ENCODE results near the gene CRY1. TPM values are rescaled to one million over a fixed set of nuclear protein-coding genes. Genes with fewer than 3 reads are reported as not detected.
"Not testable (repeated sequence)": the region's sequence is repeated elsewhere in the genome, so short reads cannot be mapped to it uniquely, and the experiment has no call there.

The CRY1 gene
- total RNA-seq, 1 donor from 2014 or later, result 16.9 TPM

DNA sequence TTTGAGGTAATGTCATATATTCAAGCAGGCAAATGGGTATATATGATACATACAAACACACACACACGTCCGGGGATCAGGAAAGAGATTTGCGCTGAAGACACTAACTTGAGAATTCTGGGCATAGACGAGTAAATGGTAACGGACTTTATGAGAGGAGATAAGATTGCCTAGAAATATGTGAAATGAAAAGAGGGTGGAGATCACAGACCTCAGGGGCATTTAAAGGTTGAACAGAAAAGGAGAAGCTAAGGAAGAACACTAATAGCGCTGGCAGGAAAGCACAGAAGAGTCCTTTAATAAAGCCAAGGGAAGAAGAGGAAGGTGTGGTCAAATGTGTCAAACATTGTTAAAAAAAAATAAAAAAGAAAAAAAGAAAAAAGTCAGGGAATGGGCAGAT lies 13.1 kb downstream of the CRY1 start:
- intact Hi-C loops (cut with DNase I), result no loop called here
- no peaks in the 10 kb centered on the region for H3K36me3 ChIP-seq
- H3K4me3 ChIP-seq, result no peak overlapping the region
- no peaks in the 10 kb centered on the region for H3K27me3 ChIP-seq
- TF ChIP-seq, protein P1, sequence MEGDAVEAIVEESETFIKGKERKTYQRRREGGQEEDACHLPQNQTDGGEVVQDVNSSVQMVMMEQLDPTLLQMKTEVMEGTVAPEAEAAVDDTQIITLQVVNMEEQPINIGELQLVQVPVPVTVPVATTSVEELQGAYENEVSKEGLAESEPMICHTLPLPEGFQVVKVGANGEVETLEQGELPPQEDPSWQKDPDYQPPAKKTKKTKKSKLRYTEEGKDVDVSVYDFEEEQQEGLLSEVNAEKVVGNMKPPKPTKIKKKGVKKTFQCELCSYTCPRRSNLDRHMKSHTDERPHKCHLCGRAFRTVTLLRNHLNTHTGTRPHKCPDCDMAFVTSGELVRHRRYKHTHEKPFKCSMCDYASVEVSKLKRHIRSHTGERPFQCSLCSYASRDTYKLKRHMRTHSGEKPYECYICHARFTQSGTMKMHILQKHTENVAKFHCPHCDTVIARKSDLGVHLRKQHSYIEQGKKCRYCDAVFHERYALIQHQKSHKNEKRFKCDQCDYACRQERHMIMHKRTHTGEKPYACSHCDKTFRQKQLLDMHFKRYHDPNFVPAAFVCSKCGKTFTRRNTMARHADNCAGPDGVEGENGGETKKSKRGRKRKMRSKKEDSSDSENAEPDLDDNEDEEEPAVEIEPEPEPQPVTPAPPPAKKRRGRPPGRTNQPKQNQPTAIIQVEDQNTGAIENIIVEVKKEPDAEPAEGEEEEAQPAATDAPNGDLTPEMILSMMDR (IDR thresholded peaks at IDR 0.05), result no peak
- peaks cover 14% of the 10 kb centered on the region for H3K4me1 ChIP-seq
- H3K9me3 ChIP-seq, result no peaks in the 10 kb centered on the region
- H3K27ac ChIP-seq, result no peak overlapping the region
- no peak for ATAC-seq
- DNase-seq, result no peak

DNA sequence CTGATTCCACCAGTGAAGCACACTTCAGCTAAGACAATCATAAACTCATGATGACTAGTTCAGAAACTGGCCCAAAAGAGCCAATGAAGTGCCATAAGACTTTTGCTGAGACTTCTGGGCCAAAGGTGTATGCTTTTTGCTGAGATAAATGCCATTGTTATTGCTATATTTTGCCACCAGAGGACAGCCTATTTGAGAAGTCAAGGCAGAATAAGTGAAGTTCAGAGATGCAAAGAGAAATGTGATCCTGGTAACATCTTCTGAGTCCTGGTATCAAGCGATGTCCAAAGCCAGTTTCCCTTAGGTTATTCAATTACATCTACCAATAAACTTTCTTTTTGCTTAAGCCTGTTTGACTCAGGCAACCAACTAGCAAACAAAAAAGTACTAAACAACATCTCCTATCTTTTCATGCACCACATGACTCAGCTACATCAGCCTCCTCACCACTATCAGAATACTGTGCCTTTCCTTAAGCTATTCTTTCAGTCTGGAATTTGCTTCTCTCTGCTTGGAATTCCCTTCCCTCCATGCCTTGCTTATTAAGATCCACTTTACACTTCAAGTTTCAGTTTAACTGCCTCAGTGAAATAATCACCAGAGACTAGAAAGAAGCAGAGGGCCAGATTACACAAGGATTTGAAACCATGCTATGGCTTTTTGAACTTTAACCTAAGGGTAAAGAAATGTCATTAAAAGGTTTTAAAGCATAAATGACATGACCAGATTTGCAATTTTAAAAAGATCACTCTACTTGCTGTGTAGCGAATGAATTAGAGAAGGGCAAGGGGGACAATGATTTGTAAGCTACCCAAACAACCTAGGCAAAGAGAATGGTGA lies 14.0 kb downstream of the CRY1 start:
- Histone ChIP-seq H3K27me3 (no peaks in the 10 kb centered on the region), H3K27ac (no peak overlapping the region)
- ATAC-seq, result peak; percentile 26

DNA sequence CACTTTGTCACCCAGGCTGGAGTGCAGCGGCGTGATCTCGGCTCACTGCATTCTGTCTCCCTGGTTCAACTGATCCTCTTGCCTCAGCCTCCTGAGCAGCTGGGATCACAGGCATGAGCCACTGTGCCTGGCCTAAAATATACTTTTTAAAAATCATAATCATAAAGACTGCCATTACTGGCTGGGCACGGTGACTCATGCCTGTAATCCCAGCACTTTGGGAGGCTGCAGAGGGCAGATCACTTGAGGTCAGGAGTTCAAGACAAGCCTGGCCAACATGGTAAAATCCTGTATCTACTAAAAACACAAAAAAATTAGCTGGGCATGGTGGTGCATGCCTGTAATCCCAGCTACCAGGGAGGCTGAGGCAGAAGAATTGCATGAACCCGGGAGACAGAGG lies 20.1 kb downstream of the CRY1 start:
- H3K27ac ChIP-seq; H3K36me3 ChIP-seq; H3K27me3 ChIP-seq; ATAC-seq; DNase-seq; H3K4me1 ChIP-seq; H3K4me3 ChIP-seq; intact Hi-C loops (cut with DNase I); H3K9me3 ChIP-seq: not testable (repeated sequence)

More for the DNA sequence above, 14.0 kb downstream of the CRY1 start:
- no peak overlapping the region for H3K4me3 ChIP-seq
- peaks cover 14% of the 10 kb centered on the region for H3K4me1 ChIP-seq
- no peak for DNase-seq
- no peaks in the 10 kb centered on the region for H3K36me3 ChIP-seq
- TF ChIP-seq, protein P1 (IDR thresholded peaks at IDR 0.05), result peak; percentile 47
- H3K9me3 ChIP-seq, result no peaks in the 10 kb centered on the region
- intact Hi-C loops (cut with DNase I), result no loop called here

DNA sequence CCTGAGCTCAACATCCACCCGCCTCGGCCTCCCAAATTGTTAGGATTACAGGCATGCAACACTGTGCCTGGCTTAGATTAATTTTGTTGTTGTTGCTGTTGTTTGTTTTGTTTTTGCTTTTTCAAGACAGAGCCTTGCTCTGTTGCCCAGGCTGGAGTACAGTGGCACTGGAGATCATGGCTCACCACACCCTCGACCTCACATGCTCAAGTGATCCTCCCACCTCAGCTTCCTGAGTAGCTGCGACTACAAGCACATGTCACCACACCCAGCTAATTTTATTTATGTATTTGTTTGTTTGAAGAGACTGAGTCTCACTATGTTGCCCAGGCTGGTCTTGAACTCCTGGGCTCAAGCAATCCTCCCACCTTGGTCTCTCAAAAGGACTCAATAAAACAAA lies 26.7 kb downstream of the CRY1 start:
- H3K27me3 ChIP-seq, result no peaks in the 10 kb centered on the region
- TF ChIP-seq, protein P1 (IDR thresholded peaks at IDR 0.05), result no peak
- H3K9me3 ChIP-seq, result no peaks in the 10 kb centered on the region
- no peaks in the 10 kb centered on the region for H3K4me1 ChIP-seq
- no peak overlapping the region for H3K27ac ChIP-seq
- no peaks in the 10 kb centered on the region for H3K36me3 ChIP-seq
- ATAC-seq (no peak), DNase-seq (no peak)
- intact Hi-C loops (cut with DNase I), result no loop called here
- no peak overlapping the region for H3K4me3 ChIP-seq

DNA sequence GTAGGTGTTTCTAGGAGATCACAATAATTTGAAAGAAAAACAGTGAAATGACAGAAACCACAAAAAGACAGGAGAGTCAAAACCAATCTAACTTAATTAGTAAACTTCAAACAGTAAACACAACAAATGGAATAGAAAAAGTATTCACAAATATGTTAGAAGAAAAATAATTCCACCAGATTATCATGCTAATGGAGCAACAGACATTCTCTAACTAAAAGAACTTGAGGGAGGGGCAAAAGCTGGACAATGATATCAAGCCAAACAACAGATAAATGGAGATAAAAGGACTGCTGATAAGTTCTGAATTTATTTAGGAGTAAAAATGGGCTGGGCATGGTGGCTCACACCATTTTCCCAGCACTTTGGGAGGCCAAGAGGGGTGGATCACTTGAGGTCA lies 28.7 kb downstream of the CRY1 start:
- Histone ChIP-seq H3K4me1 (no peaks in the 10 kb centered on the region), H3K36me3 (no peaks in the 10 kb centered on the region), H3K4me3 (no peak overlapping the region), H3K9me3 (no peaks in the 10 kb centered on the region), H3K27me3 (no peaks in the 10 kb centered on the region), H3K27ac (no peak overlapping the region)
- ATAC-seq (no peak), DNase-seq (no peak)
- intact Hi-C loops (cut with DNase I), result no loop called here
- TF ChIP-seq, protein P1 (IDR thresholded peaks at IDR 0.05), result no peak

DNA sequence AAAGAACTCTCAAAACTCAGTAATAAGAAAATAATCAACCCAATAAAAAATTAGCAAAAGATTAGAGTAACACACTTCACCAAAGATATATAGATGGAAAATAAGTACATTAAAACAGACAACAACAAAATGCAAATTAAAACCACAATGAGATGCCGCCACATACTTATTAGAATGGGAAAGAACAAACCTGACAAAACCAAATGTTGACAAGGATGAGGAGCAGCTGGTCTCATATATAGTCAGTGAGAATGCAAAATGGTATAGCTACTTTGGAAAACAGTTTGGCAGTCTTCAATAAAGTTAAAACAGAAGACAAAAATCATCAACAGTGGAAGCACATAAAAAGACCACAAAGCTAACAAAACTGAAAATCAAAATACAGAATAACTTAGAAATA lies 29.1 kb downstream of the CRY1 start:
- ATAC-seq, result no peak
- intact Hi-C loops (cut with DNase I), result no loop called here

More for the DNA sequence above, 29.1 kb downstream of the CRY1 start:
- no peaks in the 10 kb centered on the region for H3K36me3 ChIP-seq
- H3K4me3 ChIP-seq, result no peak overlapping the region
- no peaks in the 10 kb centered on the region for H3K9me3 ChIP-seq
- no peaks in the 10 kb centered on the region for H3K4me1 ChIP-seq
- H3K27ac ChIP-seq, result no peak overlapping the region
- TF ChIP-seq, protein P1 (IDR thresholded peaks at IDR 0.05), result no peak
- no peak for DNase-seq
- no peaks in the 10 kb centered on the region for H3K27me3 ChIP-seq
